Measurements from ENCODE around the gene EHD2.
A peak's percentile ranks its signal among the peaks of the same experiment; 100 is the strongest.
"Not testable (repeated sequence)": the region's sequence is repeated elsewhere in the genome, so short reads cannot be mapped to it uniquely, and the experiment has no call there.

The EHD2 gene

DNA sequence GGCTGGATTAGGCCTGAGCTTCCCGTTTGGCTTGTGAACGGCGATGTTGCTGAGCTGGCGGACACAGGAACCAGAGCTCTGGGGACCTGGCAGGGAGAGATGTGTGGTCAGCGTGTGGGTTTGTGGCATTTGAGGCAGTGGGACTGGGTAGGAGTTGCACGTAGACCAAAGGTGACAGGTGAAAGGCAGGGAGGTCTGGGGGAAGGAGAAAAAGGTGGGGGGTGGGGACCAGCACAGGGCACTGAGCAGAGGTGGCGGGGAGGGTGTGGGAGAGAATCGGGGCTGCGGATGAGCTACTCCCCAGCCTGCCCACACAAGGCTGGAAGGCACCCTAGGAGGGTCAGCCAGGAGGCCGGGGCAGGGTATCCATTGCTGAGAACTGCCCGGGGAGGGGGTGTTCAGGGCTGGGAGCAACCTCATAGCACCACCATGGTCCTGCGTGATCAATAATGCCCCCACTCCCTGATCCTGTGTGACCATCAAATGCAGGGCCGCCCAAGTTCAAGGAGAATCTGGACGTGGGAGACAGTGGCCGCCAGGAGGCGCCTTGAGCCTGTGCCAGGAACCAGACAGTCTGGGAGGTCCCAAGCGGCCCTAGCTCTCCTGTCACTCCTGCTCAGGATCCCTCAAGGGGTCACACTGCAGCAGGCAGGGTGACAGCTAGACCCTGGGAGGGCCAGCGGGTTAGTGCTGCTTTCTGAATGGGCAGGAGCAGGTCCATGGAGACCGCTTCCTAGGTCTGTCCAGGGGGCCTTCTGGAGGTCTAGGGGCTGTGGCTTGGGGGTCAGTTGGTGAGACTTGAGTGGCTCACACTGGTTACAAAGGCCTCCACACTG lies 52.5 kb downstream of the EHD2 start:
- no peak for DNase-seq (ENCODE audit: low read depth in 3 of 3, low spot score in 1 of 3)

DNA sequence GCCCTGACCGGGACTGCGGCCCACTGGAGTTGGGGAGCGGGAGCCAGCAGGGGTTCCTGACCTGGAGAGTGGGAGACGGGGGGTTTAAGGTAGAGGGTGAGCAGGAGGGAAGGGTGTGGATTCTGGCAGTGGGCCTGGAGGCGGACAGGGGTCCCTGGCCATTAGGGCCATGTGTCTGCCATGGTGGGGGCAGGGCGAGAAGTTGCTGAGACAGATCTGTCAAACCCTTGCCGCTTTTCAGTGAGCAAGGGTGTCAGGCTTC lies 53.1 kb downstream of the EHD2 start:
- DNase-seq (ENCODE audit: low read depth in 3 of 3, low spot score in 1 of 3), result no peak

DNA sequence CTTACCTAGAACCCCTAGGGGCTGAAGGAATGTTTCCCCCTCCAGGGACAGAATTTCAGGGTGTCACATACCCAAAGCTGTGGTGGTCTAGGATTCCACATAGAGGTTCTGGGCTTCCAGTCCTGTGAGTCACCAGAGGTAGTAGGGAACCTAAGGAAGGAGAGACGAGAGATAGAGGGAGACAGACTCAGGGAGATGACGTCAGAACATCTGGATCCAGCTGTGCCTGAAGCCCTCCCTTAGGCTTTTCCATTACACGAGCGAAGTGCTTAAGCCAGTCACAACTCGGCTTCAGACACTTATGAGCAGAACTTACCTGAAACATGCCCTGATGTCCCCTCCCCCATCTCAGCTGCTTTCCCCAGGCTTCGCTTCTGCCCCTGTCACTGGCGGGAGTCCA lies 53.4 kb downstream of the EHD2 start:
- DNase-seq (ENCODE audit: low read depth in 3 of 3, low spot score in 1 of 3), result no peak

DNA sequence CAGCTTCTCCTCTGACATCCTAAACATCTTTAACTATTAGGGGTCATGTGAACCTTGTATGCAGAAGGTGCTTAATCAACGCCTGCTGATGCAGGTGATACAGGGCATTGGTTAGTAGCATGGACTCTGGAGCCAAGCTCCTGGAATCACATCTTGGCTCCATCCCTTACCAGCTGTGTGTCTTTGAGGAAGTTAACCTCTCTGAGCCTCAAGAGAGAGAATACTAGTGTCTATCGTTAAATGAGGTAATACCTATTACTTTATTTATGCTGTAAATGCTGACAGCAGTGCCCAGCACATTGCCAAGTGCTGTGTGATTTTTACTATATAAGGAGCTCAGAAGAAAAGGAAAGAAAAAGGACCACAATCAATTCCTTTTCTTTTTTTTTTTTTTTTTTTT lies 54.1 kb downstream of the EHD2 start:
- DNase-seq (ENCODE audit: low read depth in 3 of 3, low spot score in 1 of 3), result no peak

GRCh38 chr19:47768604-47769003 lies 55.4 kb downstream of the EHD2 start:
- no peak for DNase-seq (ENCODE audit: low read depth in 3 of 3, low spot score in 1 of 3)

DNA sequence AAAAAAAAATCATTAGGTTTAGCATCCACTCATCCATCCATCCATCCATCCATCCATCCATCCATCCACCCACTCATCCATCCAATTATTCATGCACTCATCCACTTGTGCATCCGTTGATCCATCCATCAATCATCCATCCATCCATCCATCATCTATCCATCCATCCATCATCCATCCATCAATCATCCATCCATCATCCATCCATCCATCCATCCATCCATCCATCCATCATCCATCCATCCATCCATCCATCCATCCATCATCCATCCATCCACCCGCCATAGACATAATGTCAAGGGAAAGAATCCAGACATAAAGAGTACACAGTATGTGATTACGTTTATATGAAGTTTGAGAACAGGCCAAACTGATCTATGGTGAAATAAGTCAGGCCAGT lies 56.3 kb downstream of the EHD2 start:
- no peak for DNase-seq (ENCODE audit: low read depth in 3 of 3, low spot score in 1 of 3)

GRCh38 chr19:47771291-47771690 lies 58.1 kb downstream of the EHD2 start:
- not testable (repeated sequence) for DNase-seq (ENCODE audit: low read depth in 3 of 3, low spot score in 1 of 3)

DNA sequence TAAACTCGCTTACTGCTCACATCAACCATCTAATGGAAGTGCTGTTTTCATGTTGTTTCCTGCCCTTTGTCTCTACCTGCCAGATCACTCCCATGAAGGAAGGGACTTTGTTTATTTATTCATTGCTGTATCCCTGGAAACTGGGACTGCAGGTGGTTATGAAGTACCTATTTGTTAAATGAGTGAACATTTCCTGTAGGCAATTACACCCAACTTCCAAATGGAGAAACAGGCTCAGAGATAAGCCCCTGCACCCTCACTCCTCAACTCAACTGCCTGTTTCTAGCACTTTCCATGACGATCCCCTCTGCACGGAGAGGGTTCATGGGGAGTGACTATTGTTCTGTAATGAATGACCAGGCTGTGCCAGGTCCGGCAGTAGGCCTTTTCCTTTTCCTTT lies 63.3 kb downstream of the EHD2 start:
- DNase-seq (ENCODE audit: low read depth in 3 of 3, low spot score in 1 of 3), result no peak

DNA sequence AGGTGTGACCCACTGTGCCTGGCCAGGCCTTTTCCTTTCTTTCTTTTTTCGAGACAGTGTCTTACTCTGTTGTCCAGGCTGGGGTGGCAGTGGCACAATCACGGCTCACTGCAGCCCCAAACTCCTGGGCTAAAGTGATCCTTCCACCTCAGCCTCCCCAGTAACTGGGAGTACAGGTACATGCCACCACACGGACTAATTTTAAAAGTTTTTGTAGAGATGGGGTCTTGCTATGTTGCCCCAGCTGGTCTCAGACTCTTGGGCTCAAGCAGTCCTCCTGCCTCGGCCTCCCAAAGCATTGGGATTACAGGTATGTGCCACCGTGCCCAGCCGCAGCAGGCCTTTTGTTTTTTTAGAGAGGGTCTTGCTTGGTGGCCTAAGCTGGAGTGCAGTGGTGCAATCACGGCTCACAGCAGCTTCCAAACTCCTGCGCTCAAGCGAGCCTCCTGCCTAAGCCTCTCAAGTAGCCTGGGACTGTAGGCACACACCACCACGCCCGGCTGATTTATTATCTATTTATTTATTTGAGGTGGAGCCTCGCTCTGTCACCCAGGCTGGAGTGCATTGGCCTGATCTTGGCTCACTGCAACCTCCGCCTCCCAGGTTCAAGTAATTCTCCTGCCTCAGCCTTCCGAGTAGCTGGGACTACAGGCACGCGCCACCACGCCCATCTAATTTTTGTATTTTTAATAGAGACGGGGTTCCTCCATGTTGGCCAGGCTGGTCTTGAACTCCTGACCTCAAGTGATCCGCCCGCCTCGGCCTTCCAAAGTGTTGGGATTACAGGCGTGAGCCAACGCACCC lies 64.2 kb downstream of the EHD2 start:
- DNase-seq (ENCODE audit: low read depth in 3 of 3, low spot score in 1 of 3), result not testable (repeated sequence)

DNA sequence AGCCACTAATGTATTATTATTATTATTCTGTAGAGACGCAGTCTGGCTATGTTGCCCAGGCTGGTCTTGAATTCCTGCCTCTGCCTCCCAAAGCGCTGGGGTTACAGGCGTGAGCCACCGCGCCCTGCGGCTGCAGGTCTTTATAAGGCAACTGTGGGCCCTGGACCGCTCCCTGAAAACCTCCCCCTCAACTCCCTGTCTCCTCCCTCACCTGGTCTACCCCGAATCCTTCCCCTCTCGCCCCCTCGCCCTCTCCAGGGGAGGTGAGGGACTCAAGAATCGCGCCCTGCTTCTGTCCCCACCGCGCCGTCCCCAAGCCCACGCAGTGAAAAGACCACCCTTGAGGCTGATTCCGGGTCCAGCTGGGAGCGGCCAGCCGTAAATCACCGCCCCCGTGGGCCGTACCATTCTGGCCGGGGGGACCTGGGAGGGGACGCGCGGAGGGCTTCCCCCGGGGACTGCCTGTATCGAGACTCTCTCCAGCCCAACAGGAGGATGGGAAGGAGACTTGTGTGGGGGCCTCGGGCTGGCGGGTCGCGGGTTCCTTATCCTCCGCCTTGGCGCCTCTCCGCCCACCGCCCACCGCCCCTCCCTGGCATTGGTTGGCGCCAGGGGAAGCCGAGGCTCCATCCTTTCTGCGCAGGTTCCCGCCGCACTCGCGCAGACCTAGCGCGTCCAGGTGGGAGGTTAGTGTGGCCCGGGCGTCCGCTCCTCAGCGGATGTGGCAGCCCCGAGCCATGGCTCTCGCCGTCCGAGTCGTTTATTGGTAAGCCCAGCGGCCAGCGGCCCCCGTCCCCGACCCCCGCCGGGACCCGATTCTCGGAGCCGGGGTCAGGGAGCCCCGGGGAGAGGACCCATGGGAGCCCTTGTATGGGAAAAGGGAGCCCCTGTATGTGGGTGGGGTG lies 65.1 kb downstream of the EHD2 start, which contains the start of gene SELENOW:
Gene SELENOW, plus strand, starts transcription at position 655 of the 905 bp plus-strand sequence. Its CDS starts 83 bp downstream, at position 738.
- DNase-seq (ENCODE audit: low read depth in 3 of 3, low spot score in 1 of 3), result peak; percentile 36 to 72 (median 58)

DNA sequence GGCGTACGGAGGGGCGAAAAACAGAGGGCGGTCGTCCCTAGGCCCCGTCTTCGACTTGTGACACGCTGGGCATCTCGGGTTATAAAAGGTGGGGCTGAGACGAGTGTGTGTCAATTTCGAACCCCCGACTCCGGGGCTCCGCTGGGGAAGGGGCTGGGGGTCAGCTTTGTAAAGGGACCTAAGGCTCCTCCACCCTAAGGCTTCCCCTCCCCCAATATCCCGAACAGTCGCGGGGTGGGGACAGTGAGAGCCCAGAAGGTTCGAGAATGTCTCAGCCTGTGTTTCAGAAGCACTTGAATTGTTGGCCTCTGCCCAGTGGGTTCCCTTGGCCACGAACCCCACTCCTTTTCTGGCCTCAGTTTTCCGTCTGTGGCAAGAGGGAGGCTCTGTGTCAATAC lies 65.7 kb downstream of the EHD2 start:
- no peak for DNase-seq (ENCODE audit: low read depth in 3 of 3, low spot score in 1 of 3)

- no peak for DNase-seq (ENCODE audit: low read depth in 3 of 3, low spot score in 1 of 3)
Measured at GRCh38 chr19:47779524-47780214, 66.4 kb downstream of the EHD2 start.

DNA sequence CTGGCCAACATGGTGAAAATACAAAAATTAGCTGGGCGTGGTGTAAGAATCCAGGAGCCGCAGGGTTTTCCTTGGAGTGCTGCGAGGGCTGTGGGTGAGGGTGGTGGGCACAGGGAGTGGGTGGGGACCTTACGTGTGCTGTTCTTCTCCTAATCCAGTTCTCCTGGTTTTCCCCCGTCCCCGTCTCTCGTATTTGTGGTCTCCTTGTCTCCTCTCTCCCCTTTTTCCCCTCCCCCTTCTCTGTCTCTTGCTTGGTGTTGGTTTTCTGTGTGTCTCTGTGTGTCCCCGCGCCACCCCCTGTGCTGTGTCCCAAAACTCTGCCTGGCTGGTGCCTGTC lies 67.0 kb downstream of the EHD2 start:
- DNase-seq (ENCODE audit: low read depth in 3 of 3, low spot score in 1 of 3), result no peak

- DNase-seq (ENCODE audit: low read depth in 3 of 3, low spot score in 1 of 3), result no peak
Measured at GRCh38 chr19:47781590-47782262, 68.5 kb downstream of the EHD2 start.

- no peak for DNase-seq (ENCODE audit: low read depth in 3 of 3, low spot score in 1 of 3)
Measured at GRCh38 chr19:47786566-47786965, 73.3 kb downstream of the EHD2 start.

DNA sequence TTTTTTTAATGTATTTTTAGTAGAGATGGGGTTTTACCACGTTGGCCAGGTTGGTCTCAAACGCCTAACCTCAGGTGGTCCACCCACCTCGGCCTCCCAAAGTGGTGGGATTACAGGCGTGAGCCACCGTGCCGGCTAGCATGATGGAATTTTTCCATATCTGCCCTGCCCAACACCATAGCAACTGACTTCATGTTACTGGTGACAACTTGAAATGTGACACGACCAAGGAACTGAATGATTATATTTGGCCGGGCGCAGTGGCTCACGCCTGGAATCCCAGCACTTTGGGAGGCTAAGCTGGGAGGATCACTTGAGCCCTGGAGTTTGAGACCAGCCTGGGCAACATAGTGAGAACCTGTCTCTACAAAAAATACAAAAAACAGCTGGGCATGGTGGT lies 74.1 kb downstream of the EHD2 start:
- DNase-seq (ENCODE audit: low read depth in 3 of 3, low spot score in 1 of 3), result not testable (repeated sequence)

GRCh38 chr19:47789811-47790210 lies 76.6 kb downstream of the EHD2 start:
- not testable (repeated sequence) for DNase-seq (ENCODE audit: low read depth in 3 of 3, low spot score in 1 of 3)

GRCh38 chr19:47790398-47790814 lies 77.2 kb downstream of the EHD2 start:
- DNase-seq (ENCODE audit: low read depth in 3 of 3, low spot score in 1 of 3), result peak; percentile 49 to 87 (median 64)

- no peak for DNase-seq (ENCODE audit: low read depth in 3 of 3, low spot score in 1 of 3)
Measured at GRCh38 chr19:47792616-47793015, 79.4 kb downstream of the EHD2 start.

All from stimulated activated CD4-positive, alpha-beta T cell treated with anti-CD3 and anti-CD28 coated beads, TNF-alpha, amount 100 ng/mL, for 1 hour (primary cell).